Left forelimb (tissue), 1 donor: Measurements from ENCODE around the gene KCNQ1.

Experiments used
- DNase-seq: peaks from one replicate; pipeline ENCODE4 v3.0.0-alpha.2; 2018; ENCODE audit warnings: low spot score

Gene KCNQ1

GRCh38 chr11:2665526-2666400 lies 221.0 kb downstream of the KCNQ1 start:
- DNase-seq: peak; percentile 60

DNA sequence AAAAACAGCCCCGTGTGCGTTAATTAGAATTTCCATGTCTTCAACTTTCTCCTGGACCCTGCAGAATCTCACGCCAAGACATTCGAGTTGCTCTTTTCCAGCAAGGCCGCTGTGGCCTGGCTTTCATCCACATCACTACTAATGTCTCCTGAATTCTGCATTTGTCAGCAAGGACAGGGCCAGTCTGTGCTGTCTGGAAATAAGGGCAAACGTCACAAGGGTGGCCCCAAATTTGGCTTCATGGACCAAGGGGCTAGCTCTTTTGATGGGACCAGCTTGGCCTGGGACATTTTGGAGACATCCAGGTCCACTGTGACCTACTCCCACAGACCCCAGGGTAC lies 221.6 kb downstream of the KCNQ1 start:
- DNase-seq: peak; percentile 65

DNA sequence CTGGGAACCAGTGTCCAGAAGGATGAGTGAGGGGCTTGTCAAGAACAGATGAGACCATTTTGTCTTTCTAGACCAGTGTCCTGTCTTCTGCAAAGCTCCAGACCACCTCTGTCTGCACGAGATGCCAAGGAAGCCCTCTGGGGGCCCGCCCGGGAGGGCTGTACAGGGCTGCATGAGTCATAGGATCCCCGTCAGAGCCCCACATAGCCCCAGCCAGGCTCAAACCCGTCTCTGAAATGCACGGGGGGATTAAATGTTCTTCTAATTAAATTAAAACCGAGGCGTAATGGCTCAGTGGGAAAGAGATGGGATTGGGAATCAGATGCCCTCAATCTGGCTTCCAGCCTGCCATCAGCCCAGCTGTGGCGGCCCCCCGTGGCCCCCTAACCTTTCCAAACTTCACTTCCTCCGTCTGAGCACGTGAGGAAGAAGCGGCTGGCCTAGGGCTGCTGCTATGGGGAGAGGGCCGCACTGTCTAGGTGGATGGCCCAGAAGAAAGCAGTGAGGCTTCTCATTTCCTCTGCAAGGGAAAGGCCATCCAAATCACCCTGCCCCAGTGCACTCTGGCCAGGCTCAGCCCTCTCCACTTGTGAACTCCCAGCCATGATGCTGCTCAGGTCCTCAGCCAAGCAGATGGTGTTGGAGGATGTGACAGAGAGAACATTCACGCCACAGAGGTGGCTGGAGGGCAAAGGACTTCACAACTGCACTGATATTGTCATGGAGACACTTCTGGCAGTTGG lies 222.2 kb downstream of the KCNQ1 start:
- peak; percentile 62 for DNase-seq

GRCh38 chr11:2667940-2668339 lies 223.1 kb downstream of the KCNQ1 start:
- no peak for DNase-seq

GRCh38 chr11:2668876-2669275 lies 224.1 kb downstream of the KCNQ1 start:
- DNase-seq: no peak

DNA sequence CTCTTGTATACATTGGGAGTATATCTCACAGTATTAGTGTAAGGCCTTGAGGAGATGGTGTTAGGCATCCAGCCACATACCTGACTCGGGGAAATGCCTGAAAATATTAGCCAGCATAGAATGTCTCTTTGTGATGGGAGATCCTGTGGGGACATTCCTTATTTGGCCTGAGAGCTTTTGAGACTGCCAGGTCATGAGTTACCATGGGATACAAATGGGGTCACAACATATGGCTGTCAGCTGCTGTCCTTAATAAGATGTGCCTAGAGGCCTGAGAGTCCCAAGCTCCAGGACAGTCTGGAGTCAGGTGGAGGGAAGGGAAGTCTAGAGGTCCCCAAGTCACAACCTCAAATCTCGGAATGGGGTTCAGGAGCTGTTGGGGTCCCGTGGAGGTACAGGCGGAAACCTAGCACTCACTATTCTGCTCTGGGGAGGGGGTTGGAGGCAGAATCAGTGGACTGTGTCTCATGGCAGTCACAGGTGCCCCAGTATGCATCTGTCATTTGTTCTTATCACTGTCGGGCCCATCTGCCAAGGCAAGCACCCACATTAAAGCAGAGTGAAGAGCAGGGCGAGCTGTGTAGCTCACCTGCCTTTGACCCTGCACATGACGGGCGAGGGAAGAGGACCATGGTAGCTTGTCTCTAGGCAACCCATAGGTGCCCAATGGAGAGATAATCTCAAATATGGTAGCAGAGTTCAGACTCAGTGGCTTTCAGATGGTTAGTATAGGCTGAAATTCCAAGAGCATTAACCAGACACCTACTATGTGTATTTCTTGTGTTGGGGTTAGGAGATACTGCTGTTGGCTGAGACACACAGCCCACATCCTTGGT lies 225.0 kb downstream of the KCNQ1 start:
- DNase-seq: no peak

DNA sequence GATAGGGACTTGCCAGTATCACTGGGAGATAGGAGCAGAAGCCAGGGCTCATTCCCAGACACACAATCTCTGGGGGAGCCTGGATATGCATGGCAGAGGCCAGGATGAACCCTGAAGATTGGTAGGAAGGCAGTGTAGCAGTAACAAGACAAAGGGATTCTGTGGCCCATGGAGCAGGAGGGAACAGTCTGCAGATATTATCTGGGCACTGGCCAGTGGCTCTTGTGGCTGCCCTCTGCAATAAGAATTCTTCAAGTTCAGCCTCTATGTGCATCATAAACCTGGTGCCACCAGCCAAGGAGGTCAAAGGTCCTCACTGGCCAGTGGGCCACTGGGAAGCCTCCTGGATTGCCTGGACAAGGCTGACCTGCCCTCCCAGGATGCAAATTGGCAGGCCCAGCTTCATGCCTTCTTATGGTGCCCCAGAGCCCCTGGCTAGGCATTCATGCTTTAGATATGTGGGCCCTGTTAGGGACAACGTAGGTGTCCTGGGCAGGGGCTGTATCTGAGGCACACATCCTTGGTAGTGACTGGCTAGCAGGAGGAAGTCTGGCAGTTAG lies 225.8 kb downstream of the KCNQ1 start:
- DNase-seq: peak; percentile 46

DNA sequence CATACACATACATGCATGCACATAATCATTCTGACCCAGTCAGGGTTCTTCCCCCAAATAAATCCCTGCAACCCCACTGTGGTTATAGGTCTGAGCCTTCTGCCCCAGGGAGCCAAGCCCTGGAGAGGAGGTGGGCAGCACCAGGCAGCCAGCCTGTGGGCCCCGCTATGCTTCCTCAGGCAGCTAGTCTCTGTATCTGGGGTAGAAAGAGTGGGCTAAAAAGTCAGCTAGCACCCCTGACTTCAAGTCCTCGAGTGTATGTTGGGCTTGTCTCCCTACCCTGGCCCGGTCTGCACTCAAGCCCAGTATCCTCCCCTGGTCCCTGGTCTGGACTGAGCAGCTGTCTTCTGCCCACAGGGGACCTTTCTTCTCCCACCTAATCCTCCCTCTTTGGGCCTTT lies 226.9 kb downstream of the KCNQ1 start:
- DNase-seq: peak; percentile 51

GRCh38 chr11:2672553-2673249 lies 227.9 kb downstream of the KCNQ1 start:
- DNase-seq: peak; percentile 49

DNA sequence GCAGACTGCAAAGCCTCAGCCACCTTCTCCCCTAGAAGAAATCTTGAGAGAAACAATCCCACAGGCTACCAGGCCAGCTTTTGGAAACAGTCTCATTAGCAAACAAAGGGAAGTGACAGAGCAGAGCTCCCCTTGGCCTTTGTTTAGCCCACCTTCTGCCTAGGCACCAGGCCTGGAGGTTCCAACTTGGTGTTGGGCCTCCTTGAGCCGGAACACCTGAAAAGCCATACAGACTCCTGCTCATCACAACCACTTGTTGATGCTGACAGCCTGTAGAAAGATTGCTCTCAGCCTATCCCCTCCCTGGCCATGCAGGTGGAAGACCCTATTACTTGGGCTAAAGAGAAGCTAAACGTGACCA lies 228.4 kb downstream of the KCNQ1 start:
- DNase-seq: no peak

GRCh38 chr11:2673871-2674471 lies 229.2 kb downstream of the KCNQ1 start:
- peak; percentile 61 for DNase-seq

- peak; percentile 63 for DNase-seq
These were observed 229.9 kb downstream of the KCNQ1 start for GRCh38 chr11:2674658-2675131.

DNA sequence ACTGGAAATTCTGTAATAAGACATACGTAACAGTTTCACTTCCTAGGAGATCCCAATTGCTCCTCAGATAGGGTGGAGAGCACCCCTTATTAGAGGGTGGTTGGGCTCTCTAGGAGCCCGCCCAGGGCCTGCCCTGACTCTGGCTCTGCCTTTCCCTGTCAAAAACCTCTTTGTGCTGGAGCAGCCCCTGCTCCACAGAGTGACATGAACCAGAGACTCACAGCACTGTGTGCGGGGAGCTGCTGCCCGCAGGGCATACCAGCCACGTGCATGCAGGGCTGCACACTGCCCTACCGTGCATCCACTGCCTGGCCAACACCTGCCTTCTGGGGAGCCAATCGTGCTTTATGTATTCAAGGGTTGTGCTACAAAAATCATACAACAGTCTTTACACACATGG lies 230.7 kb downstream of the KCNQ1 start:
- peak; percentile 53 for DNase-seq

- DNase-seq: no peak
These were observed 232.3 kb downstream of the KCNQ1 start for GRCh38 chr11:2677127-2677526.

DNA sequence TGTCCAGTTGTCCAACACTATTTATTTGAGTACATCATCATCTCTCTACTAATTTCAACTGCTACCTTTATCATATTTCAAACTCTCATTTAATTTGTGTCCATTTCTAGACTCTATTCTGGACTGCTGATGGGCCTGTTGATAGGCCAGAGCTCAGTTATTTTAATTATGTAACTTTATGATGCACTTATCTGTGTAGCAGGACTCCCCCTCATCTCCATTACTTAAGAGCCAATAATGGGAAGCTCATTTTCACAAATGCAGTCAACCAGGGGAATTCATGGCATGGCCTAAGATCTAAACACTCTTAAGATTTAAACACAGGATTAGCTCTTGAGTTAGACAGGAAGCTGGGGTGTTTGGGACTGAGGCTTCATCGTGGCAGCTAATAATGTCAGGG lies 233.6 kb downstream of the KCNQ1 start:
- DNase-seq: no peak

GRCh38 chr11:2679011-2679676 lies 234.3 kb downstream of the KCNQ1 start:
- no peak for DNase-seq

- peak; percentile 42 for DNase-seq
These were observed 236.8 kb downstream of the KCNQ1 start for GRCh38 chr11:2681408-2682145.

- no peak for DNase-seq
These were observed 239.0 kb downstream of the KCNQ1 start for GRCh38 chr11:2683806-2684205.

GRCh38 chr11:2684581-2684980 lies 239.8 kb downstream of the KCNQ1 start:
- DNase-seq: peak; percentile 23

GRCh38 chr11:2685051-2685450 lies 240.2 kb downstream of the KCNQ1 start:
- no peak for DNase-seq
